Naive B cell (primary cell): Measurements from ENCODE around the gene SRP14. TPM values are rescaled to one million over a fixed set of nuclear protein-coding genes. Genes with fewer than 3 reads are reported as not detected.
"Not testable (repeated sequence)": the region's sequence is repeated elsewhere in the genome, so short reads cannot be mapped to it uniquely, and the experiment has no call there.

Experiments
- ATAC-seq, 2 donors: fragments of 150-1000 bp; cut with Tn5 transposase; 2 replicates each; pipeline ENCODE4 v1.10.0; 2021; ENCODE audit warnings: low read depth in 2 of 2, mild to moderate bottlenecking in 2 of 2, moderate library complexity in 2 of 2
- DNase-seq: peaks from one replicate; pipeline ENCODE4 v3.0.0; 2022
- H3K27ac Mint-ChIP-seq, 6 donors: one replicate each; pipeline ENCODE4 v1.8.0; 2020 to 2022; ENCODE audit warnings: mild to moderate bottlenecking in 6 of 6, mixed read lengths in 6 of 6, moderate library complexity in 5 of 6, inconsistent platforms in 2 of 6
- H3K27me3 Mint-ChIP-seq, 3 donors: one replicate each; pipeline ENCODE4 v1.8.0; 2021 to 2022; ENCODE audit warnings: mixed read lengths in 3 of 3, mild to moderate bottlenecking in 1 of 3
- H3K36me3 Mint-ChIP-seq, 2 donors: one replicate each; pipeline ENCODE4 v1.8.0; 2020 to 2022; ENCODE audit warnings: mixed read lengths in 2 of 2, inconsistent platforms in 1 of 2, mild to moderate bottlenecking in 1 of 2
- H3K4me1 Mint-ChIP-seq, 3 donors: one replicate each; pipeline ENCODE4 v1.8.0; 2020 to 2022; ENCODE audit warnings: mixed read lengths in 3 of 3, inconsistent platforms in 1 of 3, mild to moderate bottlenecking in 1 of 3, moderate library complexity in 1 of 3
- H3K4me3 Mint-ChIP-seq, 8 donors: one replicate each; pipeline ENCODE4 v1.8.0; 2020 to 2022; ENCODE audit warnings: mild to moderate bottlenecking in 8 of 8, mixed read lengths in 8 of 8, moderate library complexity in 8 of 8, inconsistent platforms in 2 of 8
- H3K9me3 Mint-ChIP-seq, 7 donors: one replicate each; pipeline ENCODE4 v1.8.0; 2020 to 2022; ENCODE audit warnings: mixed read lengths in 7 of 7, mild to moderate bottlenecking in 5 of 7, inconsistent platforms in 2 of 7, moderate library complexity in 1 of 7
- polyA plus RNA-seq, 6 donors: library from polyadenylated mRNA; unstranded; fragments of 300-500 nt; fragmentation: Illumina TruSeq; gene quantifications; one replicate each; pipeline ENCODE4 v1.2.3, GENCODE V29; 2021; ENCODE audit warnings: low read depth in 6 of 6

Gene SRP14
- polyA plus RNA-seq, 6 donors from 2014 or later, result 640 to 1,092 (median 833) TPM

DNA sequence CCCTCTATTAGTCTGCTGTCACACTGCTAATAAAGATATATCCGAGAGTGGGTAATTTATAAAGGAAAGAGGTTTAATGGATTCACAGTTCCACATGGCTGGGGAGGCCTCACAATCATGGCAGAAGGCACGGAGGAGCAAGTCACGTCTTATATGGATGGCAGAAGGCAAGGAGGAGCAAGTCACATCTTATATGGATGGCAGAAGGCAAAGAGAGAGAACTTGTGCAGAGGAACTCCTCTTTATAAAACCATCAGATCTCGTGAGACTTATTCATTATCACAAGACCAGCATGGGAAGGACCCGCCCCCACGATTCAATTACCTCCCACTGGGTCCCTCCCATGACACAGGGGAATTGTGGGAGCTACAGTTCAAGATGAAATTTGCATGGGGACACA is 25.6 kb downstream of the SRP14 start:
- H3K36me3 Mint-ChIP-seq, result peaks cover 32 to 63% of the 10 kb centered on the region in 2 donors
- not testable (repeated sequence) for H3K4me1 Mint-ChIP-seq, ATAC-seq, DNase-seq, H3K27me3 Mint-ChIP-seq, H3K27ac Mint-ChIP-seq, H3K4me3 Mint-ChIP-seq
- peaks cover 0 to 27% (median 19%) of the 10 kb centered on the region in 7 donors for H3K9me3 Mint-ChIP-seq

GRCh38 chr15:40011303-40011702 is 27.7 kb downstream of the SRP14 start:
- Mint-ChIP-seq H3K27me3 (no peaks in the 10 kb centered on the region), H3K36me3 (peaks cover 36 to 65% of the 10 kb centered on the region in 2 donors), H3K9me3 (peaks cover 0 to 27% (median 19%) of the 10 kb centered on the region in 7 donors), H3K4me3 (no peak overlapping the region), H3K4me1 (no peaks in the 10 kb centered on the region), H3K27ac (no peak overlapping the region)
- DNase-seq (no peak), ATAC-seq (no peak)

DNA sequence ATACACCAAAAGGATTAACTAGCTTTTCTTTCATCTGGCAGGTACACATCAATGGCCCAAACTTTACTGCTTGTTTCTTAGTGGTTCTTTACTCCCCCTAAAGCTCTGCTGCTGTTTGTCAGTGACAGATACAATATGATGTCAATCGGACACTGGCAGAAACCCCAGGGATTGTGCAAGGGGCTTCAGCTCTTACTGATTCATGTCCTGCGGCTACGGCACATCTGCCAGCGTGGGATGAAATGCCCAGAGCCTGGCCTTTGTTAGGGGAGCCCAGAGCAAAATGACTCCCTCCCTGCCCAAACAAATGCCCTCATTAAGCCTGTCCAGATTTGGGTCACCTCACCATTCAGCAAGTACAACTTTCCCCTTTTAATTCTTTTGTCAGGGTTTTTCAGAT is 28.3 kb downstream of the SRP14 start:
- peaks cover 35 to 65% of the 10 kb centered on the region in 2 donors for H3K36me3 Mint-ChIP-seq
- no peak overlapping the region for H3K27ac Mint-ChIP-seq
- H3K27me3 Mint-ChIP-seq, result no peaks in the 10 kb centered on the region
- H3K4me3 Mint-ChIP-seq, result no peak overlapping the region
- ATAC-seq (no peak), DNase-seq (no peak)
- H3K9me3 Mint-ChIP-seq, result peaks cover 0 to 27% (median 19%) of the 10 kb centered on the region in 7 donors
- no peaks in the 10 kb centered on the region for H3K4me1 Mint-ChIP-seq

- ATAC-seq (no peak), DNase-seq (no peak)
- H3K27ac Mint-ChIP-seq, result peak overlapping the region in 2 of 6 donors; percentile 4 to 38
- no peaks in the 10 kb centered on the region for H3K4me1 Mint-ChIP-seq
- peaks cover 0 to 5% (median under 1%) of the 10 kb centered on the region in 7 donors for H3K9me3 Mint-ChIP-seq
- H3K4me3 Mint-ChIP-seq, result no peak overlapping the region
- H3K27me3 Mint-ChIP-seq, result no peaks in the 10 kb centered on the region
- peaks cover 20 to 54% of the 10 kb centered on the region in 2 donors for H3K36me3 Mint-ChIP-seq
These were observed 30.8 kb downstream of the SRP14 start for GRCh38 chr15:40008061-40008765.

DNA sequence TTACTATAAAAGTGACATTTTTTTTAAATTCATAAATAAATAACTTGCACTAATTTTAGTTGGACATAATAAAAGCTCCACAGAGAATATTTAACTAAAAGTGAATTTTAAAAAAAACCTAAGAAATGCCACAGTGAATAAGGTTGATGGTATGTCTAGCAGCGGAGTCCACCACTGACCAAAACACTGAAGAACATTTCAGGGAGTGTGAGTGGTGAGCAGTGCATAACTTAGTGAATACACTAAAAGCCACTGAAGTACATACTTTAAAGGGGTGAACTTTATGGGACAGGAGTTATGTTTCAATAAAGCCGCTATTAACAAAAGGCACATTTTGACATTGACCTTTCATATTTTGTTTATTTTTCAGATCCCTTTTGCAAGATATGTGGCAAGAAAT is 32.3 kb downstream of the SRP14 start:
- no peaks in the 10 kb centered on the region for H3K9me3 Mint-ChIP-seq
- H3K36me3 Mint-ChIP-seq, result peaks cover 17 to 46% of the 10 kb centered on the region in 2 donors
- H3K4me1 Mint-ChIP-seq, result no peaks in the 10 kb centered on the region
- no peak overlapping the region for H3K27ac Mint-ChIP-seq
- no peaks in the 10 kb centered on the region for H3K27me3 Mint-ChIP-seq
- H3K4me3 Mint-ChIP-seq, result no peak overlapping the region
- DNase-seq (no peak), ATAC-seq (no peak)

GRCh38 chr15:40006003-40006402 is 33.0 kb downstream of the SRP14 start:
- no peak overlapping the region for H3K27ac Mint-ChIP-seq
- peaks cover 17 to 43% of the 10 kb centered on the region in 2 donors for H3K36me3 Mint-ChIP-seq
- no peaks in the 10 kb centered on the region for H3K4me1 Mint-ChIP-seq
- no peaks in the 10 kb centered on the region for H3K27me3 Mint-ChIP-seq
- no peak overlapping the region for H3K4me3 Mint-ChIP-seq
- no peak for ATAC-seq
- H3K9me3 Mint-ChIP-seq, result no peaks in the 10 kb centered on the region
- DNase-seq, result no peak

GRCh38 chr15:40003116-40003916 is 35.7 kb downstream of the SRP14 start:
- Mint-ChIP-seq H3K4me3 (no peak overlapping the region), H3K4me1 (no peaks in the 10 kb centered on the region), H3K36me3 (peaks cover 10 to 25% of the 10 kb centered on the region in 2 donors), H3K9me3 (no peaks in the 10 kb centered on the region), H3K27ac (no peak overlapping the region), H3K27me3 (no peaks in the 10 kb centered on the region)
- DNase-seq (no peak), ATAC-seq (no peak)

- Mint-ChIP-seq H3K27me3 (no peaks in the 10 kb centered on the region), H3K4me3 (no peak overlapping the region), H3K9me3 (no peaks in the 10 kb centered on the region), H3K27ac (no peak overlapping the region), H3K36me3 (peaks cover 7 to 26% of the 10 kb centered on the region in 2 donors), H3K4me1 (no peaks in the 10 kb centered on the region)
- DNase-seq (no peak), ATAC-seq (no peak)
These were observed 36.7 kb downstream of the SRP14 start for GRCh38 chr15:40002295-40002694.

- ATAC-seq (no peak), DNase-seq (no peak)
- Mint-ChIP-seq H3K27ac (no peak overlapping the region), H3K4me1 (no peaks in the 10 kb centered on the region), H3K4me3 (no peak overlapping the region), H3K27me3 (no peaks in the 10 kb centered on the region), H3K9me3 (no peaks in the 10 kb centered on the region), H3K36me3 (peaks cover 7 to 19% of the 10 kb centered on the region in 2 donors)
These were observed 39.3 kb downstream of the SRP14 start for GRCh38 chr15:39999538-40000200.

- H3K27me3 Mint-ChIP-seq, result no peaks in the 10 kb centered on the region
- peaks cover 5 to 22% of the 10 kb centered on the region in 2 donors for H3K36me3 Mint-ChIP-seq
- DNase-seq, result no peak
- H3K4me1 Mint-ChIP-seq, result no peaks in the 10 kb centered on the region
- ATAC-seq, result no peak
- peak overlapping the region in 1 of 6 donors; percentile 27 for H3K27ac Mint-ChIP-seq
- H3K4me3 Mint-ChIP-seq, result no peak overlapping the region
- H3K9me3 Mint-ChIP-seq, result no peaks in the 10 kb centered on the region
These were observed 40.4 kb downstream of the SRP14 start for GRCh38 chr15:39998511-39999077.

GRCh38 chr15:39997639-39998038 is 41.3 kb downstream of the SRP14 start:
- Mint-ChIP-seq H3K27ac (no peak overlapping the region), H3K36me3 (peaks cover 11 to 26% of the 10 kb centered on the region in 2 donors), H3K9me3 (no peaks in the 10 kb centered on the region), H3K27me3 (no peaks in the 10 kb centered on the region), H3K4me1 (no peaks in the 10 kb centered on the region), H3K4me3 (no peak overlapping the region)
- ATAC-seq (no peak), DNase-seq (no peak)

- peaks cover 11 to 29% of the 10 kb centered on the region in 2 donors for H3K36me3 Mint-ChIP-seq
- no peak overlapping the region for H3K27ac Mint-ChIP-seq
- H3K4me1 Mint-ChIP-seq, result no peaks in the 10 kb centered on the region
- H3K27me3 Mint-ChIP-seq, result no peaks in the 10 kb centered on the region
- ATAC-seq, result no peak
- no peak overlapping the region for H3K4me3 Mint-ChIP-seq
- no peak for DNase-seq
- H3K9me3 Mint-ChIP-seq, result no peaks in the 10 kb centered on the region
These were observed 42.0 kb downstream of the SRP14 start for GRCh38 chr15:39997031-39997430.

GRCh38 chr15:39996228-39996627 is 42.8 kb downstream of the SRP14 start:
- H3K4me3 Mint-ChIP-seq, H3K4me1 Mint-ChIP-seq, H3K9me3 Mint-ChIP-seq, ATAC-seq, H3K27me3 Mint-ChIP-seq, H3K27ac Mint-ChIP-seq, DNase-seq: not testable (repeated sequence)
- peaks cover 17 to 28% of the 10 kb centered on the region in 2 donors for H3K36me3 Mint-ChIP-seq
